ENCODE data around the gene STAP2. TPM values are rescaled to one million over a fixed set of nuclear protein-coding genes. Genes with fewer than 3 reads are reported as not detected.

Gene STAP2
- total and polyA plus RNA-seq, 9 of the 15 experiments (the other 6 are each of a cell fraction or from before 2014, with no cell fraction given) = 1.2 to 9.8 (median 4.5) TPM

GRCh38 chr19:4342615-4343369 lies 4.2 kb upstream of the STAP2 start (continued):
- TF ChIP-seq E2F5 (CRISPR knock-in tag; IDR thresholded peaks at IDR 0.05) (no peak), CGGBP1 (CRISPR knock-in tag; IDR thresholded peaks at IDR 0.05) (0 out of 2 replicates have a peak, but pooled peaks have one; percentile 21), NBN (IDR thresholded peaks at IDR 0.05; ENCODE audit: low read depth) (0 out of 2 replicates have a peak, but pooled peaks have one; percentile 69), ZNF280B (CRISPR knock-in tag; IDR thresholded peaks at IDR 0.05) (no peak), ZBTB5 (IDR thresholded peaks at IDR 0.05) (peak; percentile 94), ZNF311 (CRISPR knock-in tag; IDR thresholded peaks at IDR 0.05) (peak; percentile 96), NR1H2 (CRISPR knock-in tag; IDR thresholded peaks at IDR 0.05) (0 out of 2 replicates have a peak, but pooled peaks have one; percentile 66), MTA1 (IDR thresholded peaks at IDR 0.05; ENCODE audit: borderline replicate concordance) (peak; percentile 82; the same call in 1 of the 2 replicates), ZNF707 (CRISPR knock-in tag; conservative IDR thresholded peaks at IDR 0.05) (0 out of 2 replicates have a peak, but pooled peaks have one; percentile 37), USF2 (CRISPR knock-in tag; IDR thresholded peaks at IDR 0.05) (no peak), HCFC1 (IDR thresholded peaks at IDR 0.05; ENCODE audit: low read depth, low read length) (peak; percentile 21), RBFOX2 (IDR thresholded peaks at IDR 0.05; ENCODE audit: low read depth, low read length) (peak; percentile 85), MEF2D (tag; conservative IDR thresholded peaks at IDR 0.05; ENCODE audit: low read depth) (peak; percentile 88), POLR2B (IDR thresholded peaks at IDR 0.05; ENCODE audit: low read depth, partially characterized antibody) (peak; percentile 92), MAZ (CRISPR knock-in tag; conservative IDR thresholded peaks at IDR 0.05 in 1 of 2, IDR thresholded peaks at IDR 0.05 in 1 of 2) (0 out of 4 replicates have a peak, but pooled peaks of 1 of the 2 experiments have one; percentile 62), PHF8 (IDR thresholded peaks at IDR 0.05; ENCODE audit: borderline replicate concordance, low read length) (peak; percentile 81), GABPB1 (CRISPR knock-in tag; IDR thresholded peaks at IDR 0.05) (peak; percentile 82), ELF4 (CRISPR knock-in tag; IDR thresholded peaks at IDR 0.05) (peak; percentile 54; the same call in 1 of the 2 replicates), NR2C2 (CRISPR knock-in tag; IDR thresholded peaks at IDR 0.05) (no peak), NR2C2 (tag; IDR thresholded peaks at IDR 0.05) (peak; percentile 80), MXI1 (IDR thresholded peaks at IDR 0.05; ENCODE audit: low read depth, low read length) (no peak), HMG20A (CRISPR knock-in tag; conservative IDR thresholded peaks at IDR 0.05) (no peak), IFI16 (CRISPR knock-in tag; IDR thresholded peaks at IDR 0.05) (peak; percentile 78; the same call in 1 of the 2 replicates)
